IMR-90 (cell line): ENCODE measurements around the gene UGT2B7. TPM values are rescaled to one million over a fixed set of nuclear protein-coding genes. Genes with fewer than 3 reads are reported as not detected.

Source experiments
- ATAC-seq: fragments of 200-7000 bp; cut with Tn5 transposase; 2 replicates; pipeline ENCODE4 v1.9.1; 2020; ENCODE audit warnings: low read depth, mild to moderate bottlenecking, moderate library complexity
- BruUV-seq: library from RNA; stranded (reverse); fragments of 400-500 nt; replicated peaks from 2 replicates; lab custom pipeline; 2021; lab: Mats Ljungman, UMichigan
- CTCF ChIA-PET: fragments of 300-600 bp; formaldehyde crosslinking; extraction: SDS; loops from one replicate; lab custom pipeline; 2021; ENCODE audit warnings: antibody characterized with exemption; lab: Yijun Ruan, JAX
- POLR2A ChIA-PET: fragments of 300-600 bp; sonication (Branson Sonifier 250); formaldehyde crosslinking; loops from one replicate; lab custom pipeline; 2022; ENCODE audit warnings: antibody characterized with exemption; ENCODE audit not compliant: unreplicated experiment; lab: Charles Lee
- DNase-seq: peaks from one replicate; pipeline ENCODE4 v3.0.0; 2013
- H2AFZ ChIP-seq: replicated peaks from 2 replicates; pipeline ENCODE3; 2013; ENCODE audit warnings: low read length, mild to moderate bottlenecking; ENCODE audit not compliant: poor library complexity
- H2AK5ac ChIP-seq: 2 replicates; pipeline ENCODE4 v1.6.1; 2013; ENCODE audit warnings: low read depth, low read length, inconsistent platforms
- H2AK9ac ChIP-seq: replicated peaks from 2 replicates; pipeline ENCODE3; 2013; ENCODE audit warnings: mild to moderate bottlenecking, low read depth, low read length, moderate library complexity; ENCODE audit not compliant: poor library complexity
- H2BK120ac ChIP-seq: 2 replicates; pipeline ENCODE4 v1.6.1; 2013; ENCODE audit warnings: low read depth, low read length, inconsistent platforms
- H2BK15ac ChIP-seq: 3 replicates; pipeline ENCODE4 v1.6.1; 2013; ENCODE audit warnings: low read depth, low read length, inconsistent platforms
- H2BK20ac ChIP-seq: 2 replicates; pipeline ENCODE4 v1.6.1; 2013; ENCODE audit warnings: low read depth, mild to moderate bottlenecking, inconsistent platforms, low read length, moderate library complexity
- H2BK5ac ChIP-seq: 2 replicates; pipeline ENCODE4 v1.6.1; 2013; ENCODE audit warnings: mild to moderate bottlenecking, low read depth, low read length, inconsistent platforms; ENCODE audit not compliant: poor library complexity, severe bottlenecking
- H3K14ac ChIP-seq: replicated peaks from 2 replicates; pipeline ENCODE4 v1.6.1; 2013; ENCODE audit warnings: low read depth, low read length, inconsistent platforms
- H3K18ac ChIP-seq: 2 replicates; pipeline ENCODE4 v1.6.1; 2013; ENCODE audit warnings: low read depth, low read length, control low read depth
- H3K23ac ChIP-seq: 2 replicates; pipeline ENCODE4 v1.6.1; 2013; ENCODE audit warnings: low read depth, low read length, inconsistent platforms
- H3K27ac ChIP-seq: 2 replicates; pipeline ENCODE4 v1.5.1; 2013; ENCODE audit warnings: mild to moderate bottlenecking, control low read depth, low read length; ENCODE audit not compliant: insufficient read depth
- H3K27me3 ChIP-seq: 2 replicates; pipeline ENCODE4 v1.6.1; 2013; ENCODE audit warnings: low read length; ENCODE audit not compliant: control insufficient read depth, insufficient read depth
- H3K36me3 ChIP-seq: 2 replicates; pipeline ENCODE4 v1.6.1; 2013; ENCODE audit warnings: low read length, mixed read lengths; ENCODE audit not compliant: control insufficient read depth, insufficient read depth
- H3K4ac ChIP-seq: 2 replicates; pipeline ENCODE4 v1.6.1; 2013; ENCODE audit warnings: low read depth, low read length, inconsistent platforms
- H3K4me1 ChIP-seq: 2 replicates; pipeline ENCODE4 v1.6.1; 2013; ENCODE audit warnings: low read length, mixed read lengths; ENCODE audit not compliant: control insufficient read depth, insufficient read depth
- H3K4me2 ChIP-seq: 2 replicates; pipeline ENCODE4 v1.6.1; 2013; ENCODE audit warnings: low read depth, mild to moderate bottlenecking, control low read depth, low read length, moderate library complexity
- H3K4me3 ChIP-seq: 2 replicates; pipeline ENCODE4 v1.5.1; 2013; ENCODE audit warnings: low read depth, mild to moderate bottlenecking, control low read depth, low read length, moderate library complexity; ENCODE audit not compliant: insufficient read depth
- H3K56ac ChIP-seq: 2 replicates; pipeline ENCODE4 v1.6.1; 2013; ENCODE audit warnings: low read length, inconsistent platforms; ENCODE audit not compliant: insufficient read depth; ENCODE audit errors: extremely low read depth
- H3K79me1 ChIP-seq, 2 experiments: 2 replicates each; pipeline ENCODE4 v1.6.1; 2013; ENCODE audit warnings: low read length in 2 of 2, inconsistent platforms in 1 of 2, low read depth in 1 of 2
- H3K9ac ChIP-seq: 2 replicates; pipeline ENCODE4 v1.6.1; 2013; ENCODE audit warnings: low read depth, low read length, control low read depth
- H3K9me1 ChIP-seq: 2 replicates; pipeline ENCODE4 v1.6.1; 2013; ENCODE audit warnings: low read length, inconsistent platforms; ENCODE audit not compliant: insufficient read depth
- H3K9me3 ChIP-seq: 2 replicates; pipeline ENCODE4 v1.6.1; 2013; ENCODE audit warnings: low read length; ENCODE audit not compliant: control insufficient read depth, insufficient read depth
- H4K20me1 ChIP-seq: 2 replicates; pipeline ENCODE4 v1.6.1; 2013; ENCODE audit warnings: low read length, inconsistent platforms; ENCODE audit not compliant: insufficient read depth
- H4K5ac ChIP-seq: 2 replicates; pipeline ENCODE4 v1.6.1; 2013; ENCODE audit warnings: mild to moderate bottlenecking, low read depth, low read length, control low read depth
- H4K8ac ChIP-seq, 2 experiments: 2 replicates each; pipeline ENCODE4 v1.6.1; 2013; ENCODE audit warnings: low read depth in 2 of 2, low read length in 2 of 2, control low read depth in 1 of 2, inconsistent platforms in 1 of 2
- H4K91ac ChIP-seq: 2 replicates; pipeline ENCODE4 v1.6.1; 2013; ENCODE audit warnings: low read depth, low read length, inconsistent platforms; ENCODE audit not compliant: insufficient read depth
- BHLHE40 ChIP-seq: fragments of 150-350 bp; IDR thresholded peaks from 2 replicates; pipeline ENCODE4 v1.6.1; 2016; ENCODE audit warnings: mild to moderate bottlenecking, low read depth, low read length
- CHD1 ChIP-seq: IDR thresholded peaks from 2 replicates; pipeline ENCODE4 v1.6.1; 2012; ENCODE audit warnings: low read depth, low read length, improper control_type of control experiment
- CTCF ChIP-seq: conservative IDR thresholded peaks from 2 replicates; pipeline ENCODE4 v1.5.1; 2012; ENCODE audit warnings: mild to moderate bottlenecking, low read depth, low read length, improper control_type of control experiment
- ELK1 ChIP-seq: fragments of 150-350 bp; IDR thresholded peaks from 2 replicates; pipeline ENCODE4 v1.6.1; 2016; ENCODE audit warnings: low read depth, mild to moderate bottlenecking, low read length, moderate library complexity, borderline replicate concordance
- FOS ChIP-seq: fragments of 150-350 bp; IDR thresholded peaks from 2 replicates; pipeline ENCODE4 v1.6.1; 2016; ENCODE audit warnings: low read depth, low read length
- MAZ ChIP-seq: IDR thresholded peaks from 2 replicates; pipeline ENCODE4 v1.6.1; 2012; ENCODE audit warnings: low read depth, mild to moderate bottlenecking, low read length, improper control_type of control experiment, moderate library complexity, borderline replicate concordance
- MXI1 ChIP-seq: IDR thresholded peaks from 2 replicates; pipeline ENCODE4 v1.6.1; 2012; ENCODE audit warnings: low read depth, mild to moderate bottlenecking, low read length, moderate library complexity, borderline replicate concordance
- NFE2L2 ChIP-seq: fragments of 150-350 bp; IDR thresholded peaks from 2 replicates; pipeline ENCODE4 v1.6.1; 2016; ENCODE audit warnings: low read depth, mild to moderate bottlenecking, low read length
- RAD21 ChIP-seq: IDR thresholded peaks from 2 replicates; pipeline ENCODE4 v1.6.1; 2012; ENCODE audit warnings: low read length, improper control_type of control experiment
- RCOR1 ChIP-seq: IDR thresholded peaks from 2 replicates; pipeline ENCODE4 v1.6.1; 2012; ENCODE audit warnings: mild to moderate bottlenecking, low read length, improper control_type of control experiment; ENCODE audit not compliant: insufficient replicate concordance
- RFX5 ChIP-seq: IDR thresholded peaks from 2 replicates; pipeline ENCODE4 v1.8.0; 2012; ENCODE audit warnings: low read depth, mild to moderate bottlenecking, low read length, moderate library complexity
- SMC3 ChIP-seq: fragments of 150-350 bp; IDR thresholded peaks from 2 replicates; pipeline ENCODE4 v1.6.1; 2016; ENCODE audit warnings: low read depth, mild to moderate bottlenecking, antibody characterized with exemption, low read length, moderate library complexity
- USF2 ChIP-seq: fragments of 150-350 bp; IDR thresholded peaks from 2 replicates; pipeline ENCODE4 v1.6.1; 2017; ENCODE audit warnings: mild to moderate bottlenecking, antibody characterized with exemption, low read length, low read depth
- WGBS, 2 experiments: methylation state at CpG; one replicate each; pipeline versions ENCODE4 v1.1.5 to v1.1.7; 2013; ENCODE audit warnings: missing lambda C conversion rate in 2 of 2; ENCODE audit not compliant: insufficient read length in 1 of 2; ENCODE audit errors: extremely low coverage in 2 of 2; 5-methylcytosine and 5-hydroxymethylcytosine counted together
- dilution Hi-C: fragments of 300-500 bp; cut with HindIII; formaldehyde crosslinking; loops from one replicate; pipeline ENCODE4 v1.14.3; 2018; ENCODE audit warnings: low sequenced_read_pairs; ENCODE audit not compliant: unreplicated experiment
- in situ Hi-C: fragments of 300-500 bp; cut with MboI; formaldehyde crosslinking; loops from 3 replicates; pipeline ENCODE4 v1.14.3; 2019; ENCODE audit warnings: low sequenced_read_pairs, inconsistent platforms, mixed read lengths
- intact Hi-C: fragments of 100-400 bp; cut with micrococcal nuclease; formaldehyde crosslinking; loops from 2 replicates; pipeline ENCODE4 v1.10.0; 2022
- polyA plus RNA-seq, 3 experiments: library from polyadenylated mRNA; depleted of rRNA; stranded (reverse); fragments of >200 nt; gene quantifications; 2 replicates each; pipeline ENCODE4 v1.2.3, GENCODE V29; 2012; ENCODE audit warnings: low replicate concordance in 1 of 3
- total RNA-seq: library from RNA; depleted of rRNA; stranded (reverse); fragments of >200 nt; gene quantifications from 2 replicates; pipeline ENCODE4 v1.2.3, GENCODE V29; 2012

Gene UGT2B7
- total and polyA plus RNA-seq, 2 of the 4 experiments (the other 2 are of a cell fraction) = 0.10 TPM; not detected in 1

- TF ChIP-seq NFE2L2 = no peak
- no peak for TF ChIP-seq SMC3
- TF ChIP-seq USF2 = no peak
- TF ChIP-seq RAD21 = no peak
- no peak for TF ChIP-seq MXI1
- TF ChIP-seq BHLHE40 = no peak
- TF ChIP-seq ELK1 = no peak
- no peak for TF ChIP-seq CTCF
- TF ChIP-seq RFX5 = no peak
- TF ChIP-seq FOS = no peak
- no peak for TF ChIP-seq RCOR1
- no peak for TF ChIP-seq MAZ
- TF ChIP-seq CHD1 = no peak
- no CpG with 5 or more reads among the region's 3 CpGs for WGBS, 2 experiments
- Histone ChIP-seq H2BK5ac (no peak overlapping the region), H3K9me1 (no peaks in the 10 kb centered on the region), H3K4me1 (no peaks in the 10 kb centered on the region), H4K20me1 (no peaks in the 10 kb centered on the region), H2BK15ac (no peak overlapping the region), H2BK20ac (no peak overlapping the region), H3K9ac (no peak overlapping the region), H2AFZ (no peak overlapping the region), H3K23ac (no peak overlapping the region), H3K9me3 (no peaks in the 10 kb centered on the region), H4K91ac (no peak overlapping the region), H3K79me1 (no peaks in the 10 kb centered on the region), H2AK5ac (no peak overlapping the region), H3K56ac (no peak overlapping the region), H3K14ac (no peak overlapping the region), H3K18ac (no peak overlapping the region), H2BK120ac (no peak overlapping the region), H4K5ac (no peak overlapping the region), H3K36me3 (no peaks in the 10 kb centered on the region), H3K27me3 (no peaks in the 10 kb centered on the region), H3K4me3 (no peak overlapping the region), H3K4me2 (no peak overlapping the region), H2AK9ac (no peak overlapping the region), H4K8ac (no peak overlapping the region), H3K27ac (no peak overlapping the region), H3K4ac (no peak overlapping the region)
- dilution Hi-C loops (no loop called here), in situ Hi-C loops (no loop called here), intact Hi-C loops (loop anchor here (5.0 kb wide), 1 partner anchor 50 kb away; no protein-coding TSS in a partner anchor)
- CTCF ChIA-PET = no interaction called here
- no peak for ATAC-seq
- POLR2A ChIA-PET = no interaction called here
- DNase-seq = no peak
- no TSS peak for BruUV-seq
Observed at GRCh38 chr4:69122476-69122875, 26.2 kb downstream of the UGT2B7 start.
